ENCODE measurements around the gene NECAB2. TPM values are rescaled to one million over a fixed set of nuclear protein-coding genes. Genes with fewer than 3 reads are reported as not detected.

The NECAB2 gene
- total RNA-seq, 1 donor from 2014 or later, result 19.6 TPM

- no peaks in the 10 kb centered on the region for H3K36me3 Mint-ChIP-seq (ENCODE audit: low read depth)
- H3K4me1 Mint-ChIP-seq, result peaks cover 19% of the 10 kb centered on the region
- peaks cover 3% of the 10 kb centered on the region for H3K27me3 Mint-ChIP-seq (ENCODE audit: low read depth)
- no peak overlapping the region for H3K4me3 Mint-ChIP-seq
- no peaks in the 10 kb centered on the region for H3K9me3 Mint-ChIP-seq
- no peak overlapping the region for H3K27ac Mint-ChIP-seq (ENCODE audit: unreplicated experiment)
- no peak for DNase-seq (ENCODE audit: low read depth, low spot score)
- no peak for TF ChIP-seq CTCF (conservative IDR thresholded peaks at IDR 0.05)
Observed at GRCh38 chr16:84040823-84041820, 73.1 kb downstream of the NECAB2 start.

GRCh38 chr16:84041881-84042280 is 73.8 kb downstream of the NECAB2 start:
- DNase-seq (ENCODE audit: low read depth, low spot score), result no peak
- Mint-ChIP-seq H3K27me3 (ENCODE audit: low read depth) (peaks cover 3% of the 10 kb centered on the region), H3K9me3 (no peaks in the 10 kb centered on the region), H3K36me3 (ENCODE audit: low read depth) (no peaks in the 10 kb centered on the region), H3K27ac (ENCODE audit: unreplicated experiment) (no peak overlapping the region), H3K4me3 (no peak overlapping the region), H3K4me1 (peaks cover 19% of the 10 kb centered on the region)
- TF ChIP-seq CTCF (conservative IDR thresholded peaks at IDR 0.05), result no peak

- Mint-ChIP-seq H3K27me3 (ENCODE audit: low read depth) (peaks cover 3% of the 10 kb centered on the region), H3K36me3 (ENCODE audit: low read depth) (no peaks in the 10 kb centered on the region), H3K4me1 (peaks cover 19% of the 10 kb centered on the region), H3K9me3 (no peaks in the 10 kb centered on the region), H3K27ac (ENCODE audit: unreplicated experiment) (no peak within 1 kb of the TSS), H3K4me3 (peak within 1 kb of the TSS; percentile 21)
- no peak for TF ChIP-seq CTCF (conservative IDR thresholded peaks at IDR 0.05)
- DNase-seq (ENCODE audit: low read depth, low spot score), result no peak
Observed at GRCh38 chr16:84042308-84042878, 74.3 kb downstream of the NECAB2 start, which contains the start of gene SLC38A8. TSS of gene SLC38A8 (minus strand) at chr16:84042795. CDS start at chr16:84042157, 638 bp downstream.

- Mint-ChIP-seq H3K4me1 (peaks cover 20% of the 10 kb centered on the region), H3K27me3 (ENCODE audit: low read depth) (peaks cover 3% of the 10 kb centered on the region), H3K36me3 (ENCODE audit: low read depth) (no peaks in the 10 kb centered on the region), H3K9me3 (no peaks in the 10 kb centered on the region), H3K4me3 (no peak overlapping the region), H3K27ac (ENCODE audit: unreplicated experiment) (no peak overlapping the region)
- no peak for DNase-seq (ENCODE audit: low read depth, low spot score)
- TF ChIP-seq CTCF (conservative IDR thresholded peaks at IDR 0.05), result no peak
Observed at GRCh38 chr16:84042879-84043485, 74.9 kb downstream of the NECAB2 start.

GRCh38 chr16:84043486-84044117 is 75.6 kb downstream of the NECAB2 start:
- Mint-ChIP-seq H3K4me1 (peaks cover 26% of the 10 kb centered on the region), H3K27me3 (ENCODE audit: low read depth) (peaks cover 3% of the 10 kb centered on the region), H3K36me3 (ENCODE audit: low read depth) (no peaks in the 10 kb centered on the region), H3K4me3 (peak overlapping the region; percentile 21), H3K9me3 (no peaks in the 10 kb centered on the region), H3K27ac (ENCODE audit: unreplicated experiment) (no peak overlapping the region)
- DNase-seq (ENCODE audit: low read depth, low spot score), result no peak
- TF ChIP-seq CTCF (conservative IDR thresholded peaks at IDR 0.05), result no peak

All from neural crest cell (in vitro differentiated cells).